AML-193 (cell line): ENCODE results near the gene STAC2.
"Not testable (repeated sequence)": the region's sequence is repeated elsewhere in the genome, so short reads cannot be mapped to it uniquely, and the experiment has no call there.

Experiments
- DNase-seq, 2 experiments: peaks; one replicate each; lab custom pipeline; 2025; lab: John Stamatoyannopoulos, UW

The STAC2 gene

DNA sequence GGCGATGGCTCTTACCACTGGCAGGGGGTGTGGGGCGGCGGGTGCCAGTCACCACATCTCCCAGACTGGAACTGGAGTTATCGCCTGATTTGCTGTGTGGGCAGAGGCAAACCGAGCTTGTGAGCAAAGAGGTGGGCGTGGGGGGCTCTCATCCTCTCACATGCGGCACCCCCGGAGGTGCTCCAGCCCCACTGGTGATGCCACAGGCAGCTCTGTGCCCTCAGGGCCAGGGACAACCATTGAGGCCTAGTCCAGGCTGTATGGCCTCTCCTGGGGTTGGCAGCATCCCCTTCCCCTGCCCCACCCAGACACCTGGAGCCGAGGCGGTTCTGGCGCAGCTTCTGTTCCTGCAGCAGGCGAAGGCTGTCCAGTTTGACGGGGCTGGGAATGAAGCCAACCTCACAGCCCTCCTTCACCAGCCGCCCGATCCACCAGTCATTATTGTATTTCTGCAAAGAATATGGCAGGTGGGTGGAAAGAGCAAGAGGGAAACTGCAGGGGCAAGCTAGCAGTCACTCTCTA is 39.2 kb downstream of the STAC2 start:
- DNase-seq = no peak

- DNase-seq = no peak
Observed at GRCh38 chr17:39183720-39184119, 42.0 kb downstream of the STAC2 start.

DNA sequence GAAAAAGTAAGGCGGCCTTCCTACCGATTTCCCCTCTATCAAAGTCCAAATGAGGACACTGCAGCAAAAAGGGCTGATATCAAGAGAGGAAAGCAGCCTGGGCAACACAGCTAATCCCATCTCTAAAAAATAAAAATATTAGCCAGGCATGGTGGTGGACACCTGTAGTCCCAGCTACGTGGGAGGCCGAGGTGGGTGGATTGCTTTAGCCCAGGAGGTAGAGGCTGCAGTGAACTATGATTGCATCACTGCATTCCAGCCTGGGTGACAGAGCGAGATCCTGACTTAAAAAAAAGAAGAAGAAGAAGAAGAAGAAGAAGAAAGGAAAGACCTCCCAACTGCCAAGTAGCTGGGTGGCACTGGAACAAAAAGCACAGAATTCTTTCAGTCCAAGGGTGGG is 42.7 kb downstream of the STAC2 start:
- DNase-seq = no peak

GRCh38 chr17:39181303-39181702 is 44.4 kb downstream of the STAC2 start:
- DNase-seq = no peak

DNA sequence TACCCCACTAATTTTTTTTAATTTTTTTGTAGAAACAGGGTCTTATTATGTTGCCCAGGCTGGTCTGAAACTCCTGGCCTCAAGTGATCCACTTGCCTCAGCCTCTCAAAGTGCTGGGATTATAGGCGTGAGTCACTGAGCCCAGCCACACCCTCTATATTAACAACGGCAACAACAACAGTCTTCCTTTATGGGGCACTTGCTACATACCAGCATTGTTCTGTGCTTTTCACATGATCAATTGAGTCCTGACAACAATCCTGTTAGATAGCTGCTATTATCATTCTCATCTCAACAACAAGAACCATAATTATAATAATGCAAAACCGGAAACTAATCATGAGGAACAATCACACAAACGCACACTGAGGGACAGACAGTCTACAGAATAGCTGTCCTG is 47.2 kb downstream of the STAC2 start:
- no peak for DNase-seq

- no peak for DNase-seq
Observed at GRCh38 chr17:39177256-39177655, 48.5 kb downstream of the STAC2 start.

- DNase-seq = peak; percentile 77 to 79
Observed at GRCh38 chr17:39175695-39176093, 50.1 kb downstream of the STAC2 start.

GRCh38 chr17:39174920-39175694 is 50.6 kb downstream of the STAC2 start:
- peak; percentile 78 to 88 for DNase-seq

- DNase-seq = no peak
Observed at GRCh38 chr17:39173526-39174274, 52.0 kb downstream of the STAC2 start.

- no peak for DNase-seq
Observed at GRCh38 chr17:39173080-39173479, 52.7 kb downstream of the STAC2 start.

GRCh38 chr17:39171933-39172332 is 53.8 kb downstream of the STAC2 start:
- no peak for DNase-seq

- DNase-seq = no peak
Observed at GRCh38 chr17:39170558-39170957, 55.2 kb downstream of the STAC2 start.

- DNase-seq = peak in 1 of 2 experiments; percentile 17
Observed at GRCh38 chr17:39170109-39170508, 55.6 kb downstream of the STAC2 start.

GRCh38 chr17:39169518-39169917 is 56.2 kb downstream of the STAC2 start:
- no peak for DNase-seq

DNA sequence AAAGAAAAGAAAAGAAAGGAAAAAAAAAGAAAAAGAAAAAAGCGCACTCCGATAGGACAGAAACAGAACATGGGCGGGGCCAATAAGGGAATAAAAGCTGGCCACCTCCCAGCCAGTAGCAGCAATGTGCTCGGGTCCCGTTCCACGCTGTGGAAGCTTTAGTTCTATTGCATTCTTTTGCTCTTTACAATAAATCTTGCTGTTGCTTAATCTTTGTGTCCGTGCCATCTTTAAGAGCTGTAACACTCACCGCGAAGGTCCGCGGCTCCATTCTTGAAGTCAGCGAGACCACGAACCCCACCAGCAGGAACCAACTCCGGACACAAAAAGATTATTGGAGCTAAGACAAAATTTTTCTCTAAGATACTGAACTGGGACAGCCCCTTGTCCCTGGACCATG is 56.6 kb downstream of the STAC2 start:
- DNase-seq = no peak

DNA sequence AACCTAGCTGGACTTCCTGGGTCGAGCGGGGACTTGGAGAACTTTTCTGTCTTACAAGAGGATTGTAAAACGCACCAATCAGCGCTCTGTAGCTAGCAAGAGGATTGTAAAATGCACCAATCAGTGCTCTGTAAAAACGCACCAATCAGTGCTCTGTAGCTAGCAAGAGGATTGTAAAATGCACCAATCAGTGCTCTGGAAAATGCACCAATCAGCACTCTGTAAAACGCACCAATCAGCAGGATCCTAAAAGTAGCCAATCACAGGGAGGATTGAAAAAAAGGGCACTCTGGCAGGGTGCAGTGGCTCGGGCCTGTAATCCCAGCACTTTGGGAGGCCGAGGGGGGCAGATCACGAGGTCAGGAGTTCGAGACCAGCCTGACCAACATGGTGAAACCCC is 57.2 kb downstream of the STAC2 start:
- not testable (repeated sequence) for DNase-seq

GRCh38 chr17:39167476-39167875 is 58.3 kb downstream of the STAC2 start:
- peak; percentile 93 to 97 for DNase-seq

DNA sequence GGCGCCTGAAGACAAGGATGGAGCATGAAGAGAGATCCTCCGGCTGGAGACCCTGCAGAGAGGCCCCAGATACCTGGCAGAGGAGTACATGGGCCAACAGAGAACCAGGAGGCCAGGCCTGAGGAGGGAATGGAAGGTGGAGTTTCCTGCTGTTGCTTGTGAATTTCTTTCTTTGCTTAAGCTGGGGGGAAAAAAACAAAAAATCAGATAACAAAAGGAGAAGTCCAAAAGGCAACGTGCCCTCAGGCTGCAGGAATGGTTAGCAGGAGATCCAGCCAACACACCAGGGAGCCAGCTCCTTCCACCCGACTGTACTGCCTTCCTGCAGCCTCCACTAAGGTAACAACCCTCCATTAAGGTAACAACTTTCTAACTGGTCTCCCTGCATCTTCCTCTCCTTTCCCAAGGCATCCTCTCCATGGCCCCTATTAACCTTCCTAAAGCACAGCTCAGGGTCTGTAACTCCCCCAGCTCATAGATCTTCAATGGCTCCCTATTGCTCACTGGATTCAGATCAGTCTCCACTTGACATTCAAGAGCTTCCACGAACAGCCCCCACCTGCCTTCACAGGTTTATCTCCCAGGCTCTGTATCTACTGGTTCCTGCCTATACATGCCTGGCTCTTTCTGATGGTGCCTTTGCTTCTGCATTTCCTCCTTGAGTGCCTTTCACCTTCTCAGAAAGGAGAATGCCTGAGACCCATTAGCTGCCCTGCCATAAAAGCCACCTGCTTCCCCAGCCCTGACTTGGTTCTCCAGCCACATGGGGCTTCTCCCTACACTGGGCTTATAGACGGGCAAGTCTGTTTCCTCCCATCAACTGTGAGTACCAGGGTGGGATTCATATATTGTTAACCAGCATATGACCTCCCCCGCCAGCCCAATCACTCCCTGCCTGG is 59.1 kb downstream of the STAC2 start:
- peak in 1 of 2 experiments; percentile 37 for DNase-seq

GRCh38 chr17:39165841-39166349 is 59.9 kb downstream of the STAC2 start, which contains the start of gene ARL5C:
TSS of gene ARL5C (minus strand) at chr17:39166161. CDS start at chr17:39165760, 401 bp downstream.
- DNase-seq = no peak

DNA sequence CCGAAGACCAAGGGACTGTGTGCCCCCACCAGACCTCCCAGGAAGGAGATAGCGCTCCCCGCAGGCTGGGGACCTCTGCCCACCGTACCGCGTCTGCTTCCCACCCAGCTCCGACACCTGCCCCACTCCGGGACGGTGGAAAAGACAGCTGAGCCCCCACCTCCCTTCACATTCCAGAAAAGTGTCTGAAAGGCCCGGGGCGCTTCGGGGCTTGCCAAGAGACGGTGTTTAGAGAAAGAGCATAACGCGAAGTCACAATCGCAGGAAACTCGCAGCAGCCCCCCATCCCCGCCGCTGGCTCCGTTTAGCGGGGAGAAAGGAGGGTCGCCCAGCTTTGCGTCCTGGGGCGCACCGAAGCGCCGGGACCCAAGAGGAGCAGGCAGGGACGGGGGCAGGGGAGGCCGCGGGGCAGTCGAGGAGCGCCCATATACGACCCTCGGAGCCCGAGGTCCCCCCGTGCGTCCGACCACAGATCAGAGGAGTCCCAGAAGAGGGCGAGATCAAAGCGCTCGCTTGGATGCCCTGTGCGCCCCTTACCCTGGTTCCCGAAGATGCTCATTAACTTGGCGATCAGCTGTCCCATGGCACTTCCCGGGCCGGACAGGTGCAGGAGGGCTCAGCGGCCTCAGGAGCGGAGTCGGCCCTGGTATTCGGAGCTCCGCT is 60.4 kb downstream of the STAC2 start:
- DNase-seq = no peak

GRCh38 chr17:39164675-39165143 is 61.0 kb downstream of the STAC2 start:
- peak; percentile 87 to 88 for DNase-seq
